Karpas-422 (cell line): ENCODE data around the gene HACL1. TPM values are rescaled to one million over a fixed set of nuclear protein-coding genes. Genes with fewer than 3 reads are reported as not detected.

Source experiments
- DNase-seq: peaks from one replicate; pipeline ENCODE4 v3.0.0-alpha.2; 2015
- H2AFZ ChIP-seq: fragments of 200-600 bp; sonication (generic); 2 replicates; pipeline ENCODE4 v1.6.1; 2014; ENCODE audit warnings: antibody characterized with exemption, low read length, mixed read lengths
- H3K27ac ChIP-seq: fragments of 200-600 bp; sonication (generic); 2 replicates; pipeline ENCODE4 v1.5.1; 2014; ENCODE audit warnings: mild to moderate bottlenecking, low read length, moderate library complexity
- H3K27me3 ChIP-seq: fragments of 200-600 bp; sonication (generic); 2 replicates; pipeline ENCODE4 v1.6.1; 2014; ENCODE audit warnings: low read length, mixed read lengths
- H3K36me3 ChIP-seq: fragments of 200-600 bp; sonication (generic); 2 replicates; pipeline ENCODE4 v1.6.1; 2014; ENCODE audit warnings: low read length, mixed read lengths; ENCODE audit not compliant: insufficient read depth
- H3K4me1 ChIP-seq: fragments of 200-600 bp; sonication (generic); 2 replicates; pipeline ENCODE4 v1.6.1; 2014; ENCODE audit warnings: mild to moderate bottlenecking, low read length, mixed read lengths
- H3K4me2 ChIP-seq: fragments of 200-600 bp; sonication (generic); 2 replicates; pipeline ENCODE4 v1.6.1; 2014; ENCODE audit warnings: low read length, low read depth, mild to moderate bottlenecking; ENCODE audit not compliant: poor library complexity, severe bottlenecking
- H3K4me3 ChIP-seq: fragments of 200-600 bp; sonication (generic); 2 replicates; pipeline ENCODE4 v1.5.1; 2014; ENCODE audit warnings: mild to moderate bottlenecking, antibody characterized with exemption, low read length, mixed read lengths
- H3K79me2 ChIP-seq: fragments of 200-600 bp; sonication (generic); 2 replicates; pipeline ENCODE4 v1.6.1; 2014; ENCODE audit warnings: mild to moderate bottlenecking, low read length, mixed read lengths
- H3K9ac ChIP-seq: fragments of 200-600 bp; sonication (generic); 2 replicates; pipeline ENCODE4 v1.6.0; 2014; ENCODE audit warnings: low read length
- H3K9me2 ChIP-seq: fragments of 200-600 bp; sonication (generic), shearing (Covaris generic); replicated peaks from 2 replicates; pipeline ENCODE4 v1.6.0; 2014; ENCODE audit warnings: mild to moderate bottlenecking, low read length, moderate library complexity; ENCODE audit not compliant: insufficient read depth
- H3K9me3 ChIP-seq: fragments of 300-700, 200-600 bp; sonication (generic); 2 replicates; pipeline ENCODE4 v1.6.1; 2014; ENCODE audit warnings: low read length, mixed read lengths
- H4K20me1 ChIP-seq: fragments of 200-600 bp; sonication (generic); 2 replicates; pipeline ENCODE4 v1.6.1; 2014; ENCODE audit warnings: mild to moderate bottlenecking, antibody characterized with exemption, low read length, low read depth; ENCODE audit not compliant: insufficient read depth
- total RNA-seq: library from RNA; depleted of rRNA; stranded (reverse); fragments of >200 nt; shearing (Covaris generic); gene quantifications from 2 replicates; pipeline ENCODE4 v1.2.3, GENCODE V29; 2014; ENCODE audit warnings: low replicate concordance

HACL1 gene
- total RNA-seq, 1 experiment from 2014 or later = 58.9 TPM

DNA sequence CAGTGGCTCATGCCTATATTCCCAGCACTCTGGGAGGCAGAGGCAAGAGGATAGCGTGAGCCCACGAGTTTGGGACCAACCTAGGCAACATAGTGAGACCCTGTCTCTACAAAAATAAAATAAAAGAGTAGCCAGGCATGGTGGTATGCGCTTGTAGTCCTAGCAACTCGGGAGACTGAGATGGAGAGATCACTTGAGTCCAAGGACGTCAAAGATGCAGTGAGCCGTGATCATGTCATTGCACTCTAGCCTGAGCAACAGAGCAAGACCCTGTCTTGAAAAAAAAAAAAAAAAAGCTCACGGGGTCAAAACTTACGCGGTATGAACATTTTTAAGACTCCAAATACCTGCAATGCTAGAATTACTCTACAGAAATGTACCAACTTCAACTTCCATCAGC lies 42.8 kb downstream of the HACL1 start:
- Histone ChIP-seq H3K36me3 (peaks cover 8% of the 10 kb centered on the region; the same call in 1 of the 2 replicates), H4K20me1 (no peaks in the 10 kb centered on the region), H3K27ac (no peak overlapping the region), H3K9me2 (no peaks in the 10 kb centered on the region), H3K4me3 (no peak overlapping the region), H3K27me3 (no peaks in the 10 kb centered on the region), H3K9me3 (no peaks in the 10 kb centered on the region), H2AFZ (no peak overlapping the region), H3K4me1 (peaks cover 18% of the 10 kb centered on the region), H3K4me2 (no peak overlapping the region), H3K79me2 (no peaks in the 10 kb centered on the region), H3K9ac (no peak overlapping the region)
- no peak for DNase-seq

DNA sequence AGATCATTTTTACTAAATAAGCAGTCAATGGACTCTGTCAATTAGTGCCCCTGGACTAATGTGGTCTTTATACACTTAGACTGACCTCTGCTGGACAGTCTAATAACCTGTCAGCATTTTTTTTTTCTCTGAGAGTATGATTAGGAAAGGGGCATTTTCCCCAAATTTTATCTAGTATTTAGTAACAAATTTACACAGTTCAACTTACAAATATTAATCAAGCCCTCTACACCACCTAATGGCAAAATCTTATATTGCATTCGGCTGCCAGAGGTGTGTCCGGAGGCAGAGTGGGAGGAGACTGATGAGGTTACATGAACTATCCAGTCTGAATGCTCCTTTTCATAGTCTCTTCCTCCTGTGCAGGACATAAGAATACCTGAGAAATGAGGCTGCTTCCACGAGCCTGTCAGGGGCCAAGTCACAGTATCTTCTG lies 43.8 kb downstream of the HACL1 start:
- Histone ChIP-seq H3K9me2 (no peaks in the 10 kb centered on the region), H3K27me3 (no peaks in the 10 kb centered on the region), H4K20me1 (no peaks in the 10 kb centered on the region), H3K4me2 (peak overlapping the region; percentile 37), H3K9ac (peak overlapping the region; percentile 21; the same call in 1 of the 2 replicates), H3K9me3 (no peaks in the 10 kb centered on the region), H3K27ac (no peak overlapping the region), H3K36me3 (peaks cover 8% of the 10 kb centered on the region; the same call in 1 of the 2 replicates), H3K4me1 (peaks cover 18% of the 10 kb centered on the region), H2AFZ (0 out of 2 replicates have a peak overlapping the region, but pooled peaks have one; percentile 58), H3K4me3 (no peak overlapping the region), H3K79me2 (no peaks in the 10 kb centered on the region)
- peak; percentile 90 for DNase-seq

DNA sequence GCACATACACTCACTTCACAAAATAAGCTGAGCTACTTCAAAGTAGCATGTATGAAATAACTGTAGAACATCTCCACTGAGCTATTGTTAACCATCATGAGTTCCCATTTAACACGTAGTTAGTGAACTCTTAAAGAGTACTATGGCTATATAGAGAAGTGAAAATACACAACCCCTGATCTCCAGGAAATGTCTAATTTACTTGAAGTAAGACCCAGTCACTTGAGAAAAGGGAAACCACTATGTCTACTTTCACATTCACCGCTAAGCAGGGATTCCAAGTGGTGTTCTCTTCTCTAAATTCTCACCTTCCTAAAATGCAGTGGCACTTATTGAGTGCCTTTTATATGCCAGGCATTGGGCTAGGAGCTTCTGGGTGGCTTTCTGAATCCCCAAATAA lies 44.9 kb downstream of the HACL1 start:
- no peak overlapping the region for H3K4me2 ChIP-seq
- H3K79me2 ChIP-seq = no peaks in the 10 kb centered on the region
- H3K9me3 ChIP-seq = no peaks in the 10 kb centered on the region
- no peaks in the 10 kb centered on the region for H3K9me2 ChIP-seq
- H3K27ac ChIP-seq = no peak overlapping the region
- H4K20me1 ChIP-seq = no peaks in the 10 kb centered on the region
- H3K4me3 ChIP-seq = no peak overlapping the region
- H3K9ac ChIP-seq = no peak overlapping the region
- DNase-seq = peak; percentile 74
- H2AFZ ChIP-seq = no peak overlapping the region
- peaks cover 8% of the 10 kb centered on the region; the same call in 1 of the 2 replicates for H3K36me3 ChIP-seq
- no peaks in the 10 kb centered on the region for H3K27me3 ChIP-seq
- peaks cover 18% of the 10 kb centered on the region for H3K4me1 ChIP-seq

DNA sequence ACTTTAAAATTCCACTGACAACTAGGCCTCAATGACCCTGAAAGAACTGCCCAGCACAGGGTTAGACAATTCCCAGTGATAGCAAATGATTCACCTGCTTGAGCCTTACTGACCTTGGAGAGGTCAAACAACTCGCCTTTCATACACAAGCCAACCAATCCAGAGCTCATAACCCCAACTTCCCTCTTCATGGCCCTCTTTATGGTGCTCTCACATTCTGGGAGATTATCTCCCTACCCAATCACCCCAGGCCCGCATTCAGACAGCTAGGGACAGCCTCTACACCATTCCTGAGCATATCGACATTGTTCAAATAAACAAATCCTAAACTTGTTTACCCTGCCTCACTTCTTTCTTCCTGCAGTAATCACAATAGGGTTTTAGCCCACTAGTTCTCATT lies 47.6 kb downstream of the HACL1 start:
- no peak for DNase-seq
- Histone ChIP-seq H3K9ac (no peak overlapping the region), H4K20me1 (no peaks in the 10 kb centered on the region), H2AFZ (no peak overlapping the region), H3K4me1 (peaks cover 18% of the 10 kb centered on the region), H3K4me3 (no peak overlapping the region), H3K36me3 (no peaks in the 10 kb centered on the region), H3K9me3 (no peaks in the 10 kb centered on the region), H3K27me3 (no peaks in the 10 kb centered on the region), H3K9me2 (no peaks in the 10 kb centered on the region), H3K79me2 (no peaks in the 10 kb centered on the region), H3K4me2 (no peak overlapping the region), H3K27ac (no peak overlapping the region)

DNA sequence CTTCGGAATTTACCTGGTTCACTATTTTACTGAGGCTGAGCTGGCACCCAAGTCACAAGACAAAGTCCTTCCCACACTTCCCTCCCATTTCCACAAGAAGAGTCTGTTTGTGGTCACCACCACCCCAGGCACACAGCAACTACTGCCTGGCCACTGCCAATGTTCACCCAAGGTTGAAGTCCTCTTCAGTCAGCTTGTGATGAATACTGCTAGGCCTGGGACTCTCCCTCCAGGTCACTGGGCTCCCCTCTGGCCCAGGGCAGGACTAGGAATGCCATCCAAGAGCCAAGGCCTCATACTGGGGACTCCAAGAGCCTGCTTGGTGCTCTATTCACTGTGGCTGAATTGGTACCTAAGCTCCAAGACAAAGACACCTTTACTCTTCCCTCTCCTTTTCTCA lies 49.5 kb downstream of the HACL1 start:
- DNase-seq = no peak
- no peaks in the 10 kb centered on the region for H3K36me3 ChIP-seq
- H3K27me3 ChIP-seq = no peaks in the 10 kb centered on the region
- no peaks in the 10 kb centered on the region for H3K9me2 ChIP-seq
- H3K9ac ChIP-seq = no peak overlapping the region
- H4K20me1 ChIP-seq = no peaks in the 10 kb centered on the region
- H3K4me3 ChIP-seq = no peak overlapping the region
- H3K79me2 ChIP-seq = no peaks in the 10 kb centered on the region
- H3K27ac ChIP-seq = no peak overlapping the region
- H2AFZ ChIP-seq = no peak overlapping the region
- peaks cover 7% of the 10 kb centered on the region for H3K4me1 ChIP-seq
- H3K9me3 ChIP-seq = no peaks in the 10 kb centered on the region
- H3K4me2 ChIP-seq = no peak overlapping the region

DNA sequence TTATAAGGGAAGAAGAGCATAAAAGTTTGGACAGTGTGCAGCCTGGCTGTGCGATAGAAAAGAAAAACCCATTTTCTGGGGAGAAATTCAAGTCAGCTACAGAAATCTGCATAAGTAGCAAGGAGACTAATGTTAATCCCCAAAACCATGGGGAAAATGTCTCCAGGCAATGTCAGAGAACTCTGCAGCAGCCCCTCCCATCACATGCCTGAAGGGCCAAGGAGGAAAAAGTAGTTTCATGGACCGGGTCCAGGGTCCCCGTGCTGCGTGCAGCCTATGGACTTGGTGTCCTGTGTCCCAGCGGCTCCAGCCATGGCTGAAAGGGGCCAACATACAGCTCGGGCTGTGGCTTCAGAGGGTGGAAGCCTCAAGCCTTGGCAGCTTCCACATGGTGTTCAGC lies 51.5 kb downstream of the HACL1 start:
- Histone ChIP-seq H2AFZ (no peak overlapping the region), H3K79me2 (no peaks in the 10 kb centered on the region), H3K9me2 (no peaks in the 10 kb centered on the region), H3K27ac (no peak overlapping the region), H3K9ac (no peak overlapping the region), H4K20me1 (no peaks in the 10 kb centered on the region), H3K4me1 (no peaks in the 10 kb centered on the region), H3K9me3 (no peaks in the 10 kb centered on the region), H3K4me2 (no peak overlapping the region), H3K27me3 (no peaks in the 10 kb centered on the region), H3K36me3 (no peaks in the 10 kb centered on the region), H3K4me3 (no peak overlapping the region)
- no peak for DNase-seq

DNA sequence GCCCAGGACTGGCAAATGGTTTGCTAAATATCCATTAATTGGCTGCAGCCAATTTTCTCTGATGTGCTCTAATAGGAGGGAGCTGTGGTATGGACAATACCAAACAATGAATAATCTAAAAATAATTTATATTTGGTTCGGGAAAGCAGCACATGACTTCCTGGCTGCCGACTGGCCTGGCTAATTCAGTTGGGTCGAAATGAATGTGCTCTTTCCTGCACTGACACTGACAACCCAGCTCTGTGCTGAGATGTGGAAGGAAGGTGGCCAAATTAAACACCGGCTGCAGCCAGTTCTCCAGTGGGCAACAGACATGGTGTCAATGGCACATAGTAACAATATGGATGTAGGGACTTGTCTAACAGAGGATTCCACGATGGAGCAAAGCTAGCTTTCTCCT lies 58.8 kb downstream of the HACL1 start:
- DNase-seq = no peak
- no peaks in the 10 kb centered on the region for H3K4me1 ChIP-seq
- H3K4me2 ChIP-seq = no peak overlapping the region
- no peak overlapping the region for H3K9ac ChIP-seq
- no peaks in the 10 kb centered on the region for H3K79me2 ChIP-seq
- no peak overlapping the region for H3K27ac ChIP-seq
- H3K9me3 ChIP-seq = no peaks in the 10 kb centered on the region
- no peaks in the 10 kb centered on the region for H3K9me2 ChIP-seq
- H3K4me3 ChIP-seq = no peak overlapping the region
- no peaks in the 10 kb centered on the region for H3K36me3 ChIP-seq
- no peaks in the 10 kb centered on the region for H3K27me3 ChIP-seq
- no peak overlapping the region for H2AFZ ChIP-seq
- no peaks in the 10 kb centered on the region for H4K20me1 ChIP-seq

DNA sequence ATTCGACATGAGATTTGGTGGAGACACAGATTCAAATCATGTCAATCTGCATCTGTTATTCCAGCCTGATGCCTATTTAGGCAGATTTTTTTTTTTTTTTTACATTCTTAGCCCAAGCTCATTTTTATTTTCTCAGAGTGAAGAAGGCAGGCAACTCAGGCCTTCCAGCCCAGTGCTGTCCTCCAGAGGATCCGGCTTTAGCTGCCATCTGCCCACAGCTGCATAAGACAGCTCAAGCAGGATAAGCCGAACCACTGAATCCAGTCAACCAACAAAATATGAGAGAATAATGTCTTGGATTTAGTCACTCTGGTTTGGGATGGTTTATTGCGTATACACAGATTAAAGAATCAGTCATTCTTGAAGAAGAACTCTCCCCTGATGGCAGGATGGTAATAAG lies 60.0 kb downstream of the HACL1 start:
- Histone ChIP-seq H3K4me3 (no peak overlapping the region), H3K9me2 (no peaks in the 10 kb centered on the region), H2AFZ (no peak overlapping the region), H3K27me3 (no peaks in the 10 kb centered on the region), H3K27ac (no peak overlapping the region), H3K36me3 (no peaks in the 10 kb centered on the region), H3K4me2 (no peak overlapping the region), H3K79me2 (no peaks in the 10 kb centered on the region), H3K9me3 (no peaks in the 10 kb centered on the region), H3K9ac (no peak overlapping the region), H3K4me1 (no peaks in the 10 kb centered on the region), H4K20me1 (no peaks in the 10 kb centered on the region)
- DNase-seq = no peak

DNA sequence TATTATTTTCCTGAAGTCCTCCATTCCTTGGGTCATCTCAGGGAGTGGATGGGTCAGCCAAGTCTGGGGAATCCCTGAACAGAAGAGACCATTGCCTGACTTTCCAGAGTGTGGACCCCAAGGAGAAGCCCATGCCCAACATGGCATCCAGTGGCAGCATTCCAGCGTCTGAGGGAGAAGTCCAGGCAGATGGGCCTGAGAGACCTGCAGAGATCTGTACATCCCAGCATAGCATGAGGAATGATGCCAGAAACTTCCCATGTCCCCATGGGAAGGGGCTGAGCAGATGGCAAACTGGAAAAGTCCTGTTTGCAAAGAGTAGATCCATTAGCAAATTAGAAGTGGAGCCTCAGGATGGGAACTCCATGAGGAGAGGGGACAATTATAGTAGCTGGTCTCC lies 62.3 kb downstream of the HACL1 start:
- H3K4me2 ChIP-seq = no peak overlapping the region
- no peak for DNase-seq
- H3K9me2 ChIP-seq = no peaks in the 10 kb centered on the region
- no peaks in the 10 kb centered on the region for H3K36me3 ChIP-seq
- no peak overlapping the region for H3K27ac ChIP-seq
- no peaks in the 10 kb centered on the region for H3K9me3 ChIP-seq
- no peaks in the 10 kb centered on the region for H4K20me1 ChIP-seq
- H3K4me1 ChIP-seq = no peaks in the 10 kb centered on the region
- no peak overlapping the region for H3K4me3 ChIP-seq
- no peaks in the 10 kb centered on the region for H3K27me3 ChIP-seq
- H3K79me2 ChIP-seq = no peaks in the 10 kb centered on the region
- H3K9ac ChIP-seq = no peak overlapping the region
- H2AFZ ChIP-seq = no peak overlapping the region
